ENCODE measurements around the gene NPB.
"Not testable (repeated sequence)": the region's sequence is repeated elsewhere in the genome, so short reads cannot be mapped to it uniquely, and the experiment has no call there.

Gene NPB

GRCh38 chr17:81912441-81913309 is 10.6 kb downstream of the NPB start:
- DNase-seq = no peak

GRCh38 chr17:81913394-81914102 is 11.5 kb downstream of the NPB start:
- DNase-seq = no peak

GRCh38 chr17:81914103-81914850 is 12.2 kb downstream of the NPB start:
- no peak for DNase-seq

- no peak for DNase-seq
Observed at GRCh38 chr17:81915331-81915730, 13.3 kb downstream of the NPB start.

DNA sequence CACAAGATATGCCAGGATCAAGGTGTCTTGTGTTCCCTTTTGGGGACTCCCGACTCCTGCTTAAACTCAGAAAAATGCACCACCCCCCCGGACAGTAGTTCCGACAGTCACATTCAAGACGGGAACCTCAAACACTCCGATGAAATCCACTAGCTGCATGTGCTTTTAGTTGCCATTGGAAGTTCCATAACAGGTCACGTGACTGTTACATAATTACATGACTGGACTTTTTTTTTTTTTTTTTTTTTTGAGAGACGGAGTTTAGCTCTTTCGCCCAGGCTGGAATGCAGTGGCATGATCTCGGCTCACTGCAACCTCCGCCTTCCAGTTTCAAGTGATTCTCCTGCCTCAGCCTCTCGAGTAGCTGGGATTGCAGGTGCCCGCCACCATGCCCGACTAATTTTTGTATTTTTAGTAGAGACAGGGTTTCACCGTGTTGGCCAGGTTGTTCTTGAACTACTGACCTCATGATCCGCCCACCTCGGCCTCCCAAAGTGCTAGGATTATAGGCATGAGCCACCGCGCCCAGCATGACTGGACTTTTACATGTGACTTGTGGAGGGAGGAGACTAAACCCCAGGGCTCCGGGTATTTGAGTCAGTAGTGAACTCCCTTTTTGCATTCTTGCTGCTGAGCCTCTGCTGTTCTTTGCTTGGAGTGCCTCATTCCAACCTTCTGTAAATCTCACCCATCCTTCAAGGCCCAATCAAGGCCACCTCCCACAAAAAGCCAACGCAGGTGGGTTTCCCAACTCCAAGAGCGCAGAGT is 14.4 kb downstream of the NPB start:
- DNase-seq = no peak

DNA sequence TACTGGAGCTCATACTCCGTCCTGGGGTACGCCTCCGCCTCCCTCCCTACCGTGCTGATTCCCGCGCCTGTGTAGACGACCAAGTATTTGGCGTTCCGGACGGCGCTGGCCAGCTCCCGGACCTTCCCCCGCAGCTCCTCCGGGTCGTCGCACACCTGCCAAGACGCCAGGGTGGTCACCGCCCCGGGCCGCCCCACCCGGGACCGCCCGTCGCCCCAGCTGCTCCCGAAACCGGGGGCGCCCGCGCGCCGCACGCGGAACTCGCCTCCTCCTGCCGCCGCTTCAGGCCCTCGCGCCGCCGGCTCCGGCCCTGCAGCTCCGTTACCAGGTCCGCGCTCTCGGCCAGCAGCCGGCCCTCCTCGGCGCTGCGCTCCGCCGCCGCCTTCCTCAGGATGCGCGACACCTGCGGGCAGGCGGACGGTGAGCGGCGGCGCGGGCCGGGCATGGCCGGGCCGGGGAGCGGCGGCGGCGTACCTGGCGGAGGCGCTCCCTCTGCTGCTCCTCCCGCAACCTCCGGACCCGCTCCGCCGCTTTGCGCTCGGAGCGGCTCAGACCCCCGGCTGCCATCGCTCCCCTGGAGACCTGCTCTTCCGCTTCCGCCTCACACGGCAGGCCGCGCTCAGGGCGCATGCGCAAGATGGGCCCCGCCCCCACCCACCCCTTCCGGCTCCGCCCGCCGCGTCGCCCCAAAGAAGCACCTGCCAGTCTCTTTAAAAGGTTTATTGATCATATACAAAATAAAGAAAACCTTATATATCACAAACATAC is 15.7 kb downstream of the NPB start, which contains the start of gene SIRT7:
Gene SIRT7, minus strand, starts transcription at position 612 of the 768 bp plus-strand sequence. Its CDS starts 45 bp downstream, at position 567.
- peak; percentile 67 to 86 (median 78) for DNase-seq

GRCh38 chr17:81918333-81918669 is 16.3 kb downstream of the NPB start:
- DNase-seq = not testable (repeated sequence)

- DNase-seq = no peak
Observed at GRCh38 chr17:81918832-81919545, 17.0 kb downstream of the NPB start.

- DNase-seq = no peak
Observed at GRCh38 chr17:81920612-81921536, 18.8 kb downstream of the NPB start.

DNA sequence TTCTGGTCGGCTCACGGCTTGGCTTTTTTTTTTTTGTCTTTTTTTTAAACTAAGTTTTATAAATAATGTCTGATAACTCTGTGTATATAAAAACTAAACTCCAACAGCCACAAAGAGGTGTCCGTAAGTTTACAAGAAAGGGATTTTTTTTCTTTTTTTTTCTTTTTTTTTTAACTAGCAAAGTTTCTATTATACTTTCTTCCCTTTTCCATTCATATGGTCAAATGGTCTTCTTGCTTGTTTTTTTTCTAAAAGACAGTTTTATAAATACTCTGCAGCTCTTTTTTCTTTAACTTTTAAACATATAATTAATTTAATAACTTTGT is 19.5 kb downstream of the NPB start:
- no peak for DNase-seq

- DNase-seq = no peak
Observed at GRCh38 chr17:81921996-81922565, 20.0 kb downstream of the NPB start.

- no peak for DNase-seq
Observed at GRCh38 chr17:81922566-81923301, 20.7 kb downstream of the NPB start.

DNA sequence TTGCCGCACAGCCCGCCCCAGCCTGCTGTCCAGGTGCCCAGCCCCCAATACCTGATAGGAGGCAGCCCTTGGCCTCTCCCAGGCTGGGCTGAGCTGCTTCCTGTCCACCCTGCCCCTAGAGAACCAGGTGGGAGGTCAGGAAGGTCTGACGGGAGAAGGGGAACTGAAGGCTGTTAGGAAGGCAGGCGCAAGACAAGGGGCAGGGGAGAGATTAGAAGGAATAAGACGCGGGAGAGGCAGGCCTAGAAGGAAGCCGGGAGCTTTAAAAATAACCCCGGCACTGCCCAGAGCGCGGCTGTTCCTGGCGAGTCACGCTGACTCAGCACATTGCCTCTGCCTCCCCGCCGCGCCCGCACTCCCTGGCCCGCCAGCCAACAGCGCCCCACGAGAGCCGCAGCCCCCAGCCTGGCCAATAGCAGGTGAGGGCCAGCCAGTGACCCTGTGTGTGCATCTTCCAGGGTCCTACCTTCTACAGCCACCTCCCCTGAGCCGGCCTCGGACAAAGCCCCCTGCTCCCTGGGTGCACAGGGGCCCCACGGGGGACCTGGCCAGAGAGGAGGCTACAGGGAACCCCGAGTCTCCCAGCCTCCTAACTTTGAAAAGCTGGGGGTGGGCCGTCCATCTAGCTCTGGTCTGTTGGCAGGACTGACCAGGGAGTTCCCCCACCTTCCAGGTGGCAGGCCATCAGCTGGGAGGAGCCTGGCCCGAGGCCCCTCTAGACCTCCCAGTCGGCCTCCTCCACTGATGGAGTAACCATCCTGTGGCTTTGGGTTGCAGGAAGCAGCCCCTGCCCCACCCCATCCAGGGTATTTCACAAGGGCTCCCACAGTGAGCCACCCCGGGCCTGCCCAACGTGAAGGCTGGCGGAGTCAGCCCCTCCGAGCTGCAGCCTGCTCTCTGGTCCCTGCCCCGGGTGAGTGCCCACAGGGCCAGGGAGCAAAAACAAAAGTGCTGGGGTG is 21.5 kb downstream of the NPB start:
- no peak for DNase-seq

- DNase-seq = peak in 1 of 5 experiments; percentile 77
Observed at GRCh38 chr17:81924557-81925532, 22.8 kb downstream of the NPB start.

DNA sequence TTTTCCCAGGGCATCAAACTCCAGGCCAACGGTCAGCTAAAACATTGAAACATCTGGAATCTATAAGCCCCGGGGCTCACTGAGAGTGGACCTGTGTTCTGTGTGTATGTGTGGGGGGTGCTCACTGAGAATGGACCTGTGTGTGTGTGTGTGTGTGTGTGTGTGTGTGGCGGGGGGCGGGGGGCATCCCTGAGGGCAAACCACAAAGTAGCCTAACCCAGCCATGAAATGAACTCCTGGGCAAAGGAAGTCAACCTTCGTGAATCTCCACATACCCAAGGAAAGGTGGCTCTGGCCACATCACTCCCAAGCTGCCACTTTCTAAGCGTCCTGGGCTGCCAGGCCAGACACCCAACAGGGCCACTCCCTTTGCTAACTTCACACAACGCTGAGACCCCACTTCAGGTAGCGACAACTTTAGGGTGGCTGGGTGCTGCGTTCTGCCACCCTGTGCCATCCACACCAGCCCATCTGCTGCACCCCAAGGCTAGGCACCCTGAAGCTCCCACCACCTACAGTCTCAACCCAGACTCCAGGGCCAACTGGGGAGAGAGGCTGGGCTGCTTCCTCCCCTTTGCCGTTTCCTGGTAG is 23.9 kb downstream of the NPB start:
- DNase-seq = peak in 1 of 5 experiments; percentile 45
